Immature natural killer cell (primary cell): Measurements from ENCODE around the gene SHB. TPM values are rescaled to one million over a fixed set of nuclear protein-coding genes. Genes with fewer than 3 reads are reported as not detected.

Experiments
- DNase-seq, 3 donors: peaks; one replicate each; pipeline ENCODE4 v3.0.0; 2022; ENCODE audit warnings: mixed read lengths in 1 of 3
- H3K27ac Mint-ChIP-seq, 6 donors: one replicate each; pipeline ENCODE4 v1.8.0; 2020; ENCODE audit warnings: mixed read lengths in 6 of 6, mild to moderate bottlenecking in 5 of 6, inconsistent platforms in 4 of 6, moderate library complexity in 3 of 6
- H3K27me3 Mint-ChIP-seq, 3 donors: one replicate each; pipeline ENCODE4 v1.8.0; 2020 to 2021; ENCODE audit warnings: low read depth in 3 of 3, mild to moderate bottlenecking in 3 of 3, mixed read lengths in 3 of 3, moderate library complexity in 3 of 3, inconsistent platforms in 1 of 3
- H3K36me3 Mint-ChIP-seq, 3 donors: one replicate each; pipeline ENCODE4 v1.8.0; 2020; ENCODE audit warnings: mixed read lengths in 3 of 3, inconsistent platforms in 2 of 3, mild to moderate bottlenecking in 2 of 3
- H3K4me1 Mint-ChIP-seq, 2 donors: one replicate each; pipeline ENCODE4 v1.8.0; 2020; ENCODE audit warnings: inconsistent platforms in 2 of 2, mild to moderate bottlenecking in 2 of 2, mixed read lengths in 2 of 2, moderate library complexity in 1 of 2
- H3K4me3 Mint-ChIP-seq, 5 donors: one replicate each; pipeline ENCODE4 v1.8.0; 2020; ENCODE audit warnings: mild to moderate bottlenecking in 5 of 5, mixed read lengths in 5 of 5, inconsistent platforms in 3 of 5, moderate library complexity in 3 of 5
- H3K9me3 Mint-ChIP-seq, 6 donors: one replicate each; pipeline ENCODE4 v1.8.0; 2020; ENCODE audit warnings: mild to moderate bottlenecking in 6 of 6, mixed read lengths in 6 of 6, inconsistent platforms in 4 of 6, moderate library complexity in 3 of 6
- polyA plus RNA-seq, 3 donors: library from polyadenylated mRNA; unstranded; fragments of 300-500 nt; fragmentation: Illumina TruSeq; gene quantifications; one replicate each; pipeline ENCODE4 v1.2.3, GENCODE V29; 2021

The SHB gene, protein sequence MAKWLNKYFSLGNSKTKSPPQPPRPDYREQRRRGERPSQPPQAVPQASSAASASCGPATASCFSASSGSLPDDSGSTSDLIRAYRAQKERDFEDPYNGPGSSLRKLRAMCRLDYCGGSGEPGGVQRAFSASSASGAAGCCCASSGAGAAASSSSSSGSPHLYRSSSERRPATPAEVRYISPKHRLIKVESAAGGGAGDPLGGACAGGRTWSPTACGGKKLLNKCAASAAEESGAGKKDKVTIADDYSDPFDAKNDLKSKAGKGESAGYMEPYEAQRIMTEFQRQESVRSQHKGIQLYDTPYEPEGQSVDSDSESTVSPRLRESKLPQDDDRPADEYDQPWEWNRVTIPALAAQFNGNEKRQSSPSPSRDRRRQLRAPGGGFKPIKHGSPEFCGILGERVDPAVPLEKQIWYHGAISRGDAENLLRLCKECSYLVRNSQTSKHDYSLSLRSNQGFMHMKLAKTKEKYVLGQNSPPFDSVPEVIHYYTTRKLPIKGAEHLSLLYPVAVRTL
- under 1 TPM; 0.39 to 0.70 (median 0.57) TPM for polyA plus RNA-seq

DNA sequence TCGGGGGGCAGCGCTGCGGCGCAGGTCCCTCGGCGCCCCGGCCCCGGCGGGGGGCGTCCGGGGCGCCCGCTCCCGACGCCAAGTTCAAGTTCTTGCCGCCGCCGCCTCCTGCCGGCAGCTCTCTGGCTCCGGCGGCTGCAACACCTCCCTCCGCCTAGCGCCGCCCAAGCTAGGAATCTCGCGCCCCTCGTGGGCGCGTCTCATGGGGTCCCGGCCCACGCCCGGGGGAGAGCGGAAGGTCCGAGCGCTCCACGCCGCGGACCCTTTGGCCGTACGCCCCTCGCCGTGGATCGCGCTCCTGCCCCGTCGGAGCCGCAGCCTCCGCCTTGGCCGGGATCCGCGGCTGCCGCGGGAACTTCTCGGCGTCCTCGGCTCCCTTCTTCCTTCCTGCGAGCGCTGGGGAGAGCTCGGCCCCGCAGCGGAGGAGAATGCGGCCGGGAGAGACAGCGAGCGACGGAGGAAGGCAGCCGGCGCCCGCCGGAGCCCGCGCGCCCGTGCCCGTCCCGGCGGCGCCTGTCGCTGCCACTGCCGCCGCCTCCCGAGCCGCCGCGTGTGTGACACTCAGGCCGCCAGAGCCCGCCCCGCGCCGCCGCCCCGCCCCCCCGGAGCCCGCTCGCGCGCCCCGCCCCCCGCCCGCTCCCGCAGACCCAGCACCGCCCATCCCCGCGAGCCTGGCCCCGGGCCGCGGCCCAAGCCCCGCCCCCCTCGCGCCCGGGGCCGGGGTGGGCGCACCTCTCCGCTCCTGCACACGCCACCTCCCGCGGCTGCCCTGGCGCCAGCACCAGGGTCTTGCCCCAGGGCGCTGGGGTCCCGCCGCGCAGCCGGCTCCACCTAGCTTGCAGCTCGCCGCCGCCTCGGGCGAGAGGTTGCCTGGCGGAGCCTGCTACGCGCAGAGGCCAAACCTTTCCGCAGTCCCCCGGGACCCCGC is at the start of gene SHB:
Gene SHB, minus strand, starts transcription at position 527 of the 928 bp plus-strand sequence. CDS start 582 bp downstream, outside the sequence.
- H3K36me3 Mint-ChIP-seq = no peaks in the 10 kb centered on the region
- H3K9me3 Mint-ChIP-seq = no peaks in the 10 kb centered on the region
- H3K4me3 Mint-ChIP-seq = peak within 1 kb of the TSS; percentile 79 to 92 (median 86)
- H3K4me1 Mint-ChIP-seq = peaks cover 27 to 30% of the 10 kb centered on the region in 2 donors
- H3K27ac Mint-ChIP-seq = peak within 1 kb of the TSS; percentile 14 to 87 (median 62)
- H3K27me3 Mint-ChIP-seq = peaks cover 4 to 23% (median 15%) of the 10 kb centered on the region in 3 donors
- peak; percentile 69 to 79 (median 76) for DNase-seq

GRCh38 chr9:38117651-38118050 is 48.6 kb upstream of the SHB start:
- Mint-ChIP-seq H3K4me1 (no peaks in the 10 kb centered on the region), H3K9me3 (no peaks in the 10 kb centered on the region), H3K27me3 (peaks cover 4 to 8% (median 4%) of the 10 kb centered on the region in 3 donors), H3K27ac (no peak overlapping the region), H3K36me3 (no peaks in the 10 kb centered on the region), H3K4me3 (no peak overlapping the region)
- DNase-seq = no peak

GRCh38 chr9:38114905-38115304 is 45.9 kb upstream of the SHB start:
- H3K4me1 Mint-ChIP-seq = no peaks in the 10 kb centered on the region
- DNase-seq = no peak
- H3K27me3 Mint-ChIP-seq = peaks cover 1 to 6% (median 3%) of the 10 kb centered on the region in 3 donors
- no peak overlapping the region for H3K4me3 Mint-ChIP-seq
- H3K27ac Mint-ChIP-seq = no peak overlapping the region
- H3K9me3 Mint-ChIP-seq = no peaks in the 10 kb centered on the region
- no peaks in the 10 kb centered on the region for H3K36me3 Mint-ChIP-seq

- Mint-ChIP-seq H3K4me1 (no peaks in the 10 kb centered on the region), H3K9me3 (no peaks in the 10 kb centered on the region), H3K36me3 (no peaks in the 10 kb centered on the region), H3K27me3 (peaks cover 0 to 8% (median 5%) of the 10 kb centered on the region in 3 donors), H3K4me3 (no peak overlapping the region), H3K27ac (no peak overlapping the region)
- no peak for DNase-seq
These were observed 43.4 kb upstream of the SHB start for GRCh38 chr9:38112456-38112855.

- DNase-seq = no peak
- no peaks in the 10 kb centered on the region for H3K36me3 Mint-ChIP-seq
- no peaks in the 10 kb centered on the region for H3K9me3 Mint-ChIP-seq
- H3K27me3 Mint-ChIP-seq = peaks cover 0 to 8% (median 7%) of the 10 kb centered on the region in 3 donors
- no peak overlapping the region for H3K27ac Mint-ChIP-seq
- H3K4me3 Mint-ChIP-seq = no peak overlapping the region
- no peaks in the 10 kb centered on the region for H3K4me1 Mint-ChIP-seq
These were observed 43.0 kb upstream of the SHB start for GRCh38 chr9:38112049-38112448.

DNA sequence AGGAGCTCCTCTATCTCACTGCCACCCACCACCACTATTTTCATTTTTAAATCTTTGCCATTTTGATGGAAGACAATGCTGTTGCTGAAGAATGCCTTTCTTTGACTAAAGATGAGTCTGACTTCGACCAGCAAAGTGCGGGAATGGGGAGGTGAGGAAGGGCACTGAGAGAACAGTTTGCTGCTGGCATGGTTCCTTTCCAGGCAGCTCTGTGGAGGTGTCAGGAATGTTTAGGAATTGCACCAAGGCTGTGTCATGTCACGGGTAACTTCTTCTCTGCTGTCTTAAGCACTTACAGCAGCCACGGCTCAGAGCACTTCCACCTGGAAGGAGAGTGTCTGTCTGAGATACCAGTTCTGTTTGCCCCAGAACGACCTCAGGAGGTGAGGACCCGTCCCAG is 41.4 kb upstream of the SHB start:
- no peak overlapping the region for H3K27ac Mint-ChIP-seq
- DNase-seq = no peak
- H3K9me3 Mint-ChIP-seq = no peaks in the 10 kb centered on the region
- peaks cover 0 to 8% (median 5%) of the 10 kb centered on the region in 3 donors for H3K27me3 Mint-ChIP-seq
- no peaks in the 10 kb centered on the region for H3K4me1 Mint-ChIP-seq
- no peaks in the 10 kb centered on the region for H3K36me3 Mint-ChIP-seq
- H3K4me3 Mint-ChIP-seq = no peak overlapping the region

- no peaks in the 10 kb centered on the region for H3K9me3 Mint-ChIP-seq
- H3K27me3 Mint-ChIP-seq = peaks cover 0 to 10% (median 6%) of the 10 kb centered on the region in 3 donors
- no peak overlapping the region for H3K27ac Mint-ChIP-seq
- no peak for DNase-seq
- no peaks in the 10 kb centered on the region for H3K4me1 Mint-ChIP-seq
- H3K4me3 Mint-ChIP-seq = no peak overlapping the region
- no peaks in the 10 kb centered on the region for H3K36me3 Mint-ChIP-seq
These were observed 40.6 kb upstream of the SHB start for GRCh38 chr9:38109601-38110000.

DNA sequence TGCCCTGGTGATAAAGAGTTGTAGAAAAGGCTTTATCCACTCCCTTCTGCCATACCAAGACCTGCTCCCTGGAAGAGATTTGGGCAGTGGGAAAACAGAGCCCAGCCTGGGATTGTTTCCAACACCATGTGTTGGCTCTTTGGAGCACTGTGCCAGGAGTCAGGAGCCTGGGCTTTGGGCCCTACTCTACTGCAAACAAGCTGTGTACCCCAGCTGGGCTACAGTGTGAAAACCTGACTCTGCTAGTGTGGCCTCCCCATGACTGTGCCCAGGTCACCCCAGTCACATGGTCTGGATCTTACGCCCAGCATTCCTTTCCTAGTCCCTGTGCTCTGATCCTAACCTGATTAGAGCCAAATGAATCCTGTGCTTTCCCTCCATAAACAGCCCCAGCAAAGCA is 39.3 kb upstream of the SHB start:
- H3K4me3 Mint-ChIP-seq = no peak overlapping the region
- H3K4me1 Mint-ChIP-seq = no peaks in the 10 kb centered on the region
- peaks cover 0 to 13% (median 11%) of the 10 kb centered on the region in 3 donors for H3K27me3 Mint-ChIP-seq
- no peaks in the 10 kb centered on the region for H3K36me3 Mint-ChIP-seq
- DNase-seq = no peak
- H3K27ac Mint-ChIP-seq = no peak overlapping the region
- no peaks in the 10 kb centered on the region for H3K9me3 Mint-ChIP-seq

DNA sequence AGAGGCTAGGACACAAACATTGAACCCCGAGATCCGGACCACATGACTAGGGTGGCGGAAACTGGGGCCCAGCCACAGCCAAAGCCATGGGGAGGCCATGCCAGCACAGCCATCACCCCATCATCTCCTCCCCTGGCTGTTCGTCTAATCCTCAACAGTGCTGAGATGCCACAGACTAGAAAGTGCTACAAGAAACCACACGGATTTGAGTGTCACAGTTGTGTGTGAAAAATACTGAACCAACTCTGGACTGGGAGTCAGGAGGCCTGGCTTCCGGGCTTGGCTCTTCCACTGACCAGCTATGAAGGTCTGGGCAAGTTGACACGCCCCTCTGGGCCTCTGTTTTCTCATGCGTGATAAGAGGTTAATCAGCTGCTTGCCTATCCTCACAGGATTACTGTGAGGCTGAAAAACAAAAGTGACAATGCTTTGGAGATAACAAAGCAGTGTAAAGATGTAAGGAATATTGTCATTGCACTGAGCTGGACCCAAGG is 38.8 kb upstream of the SHB start:
- DNase-seq = no peak
- peaks cover 0 to 13% (median 11%) of the 10 kb centered on the region in 3 donors for H3K27me3 Mint-ChIP-seq
- no peaks in the 10 kb centered on the region for H3K36me3 Mint-ChIP-seq
- H3K4me1 Mint-ChIP-seq = no peaks in the 10 kb centered on the region
- H3K27ac Mint-ChIP-seq = no peak overlapping the region
- H3K9me3 Mint-ChIP-seq = no peaks in the 10 kb centered on the region
- H3K4me3 Mint-ChIP-seq = no peak overlapping the region

DNA sequence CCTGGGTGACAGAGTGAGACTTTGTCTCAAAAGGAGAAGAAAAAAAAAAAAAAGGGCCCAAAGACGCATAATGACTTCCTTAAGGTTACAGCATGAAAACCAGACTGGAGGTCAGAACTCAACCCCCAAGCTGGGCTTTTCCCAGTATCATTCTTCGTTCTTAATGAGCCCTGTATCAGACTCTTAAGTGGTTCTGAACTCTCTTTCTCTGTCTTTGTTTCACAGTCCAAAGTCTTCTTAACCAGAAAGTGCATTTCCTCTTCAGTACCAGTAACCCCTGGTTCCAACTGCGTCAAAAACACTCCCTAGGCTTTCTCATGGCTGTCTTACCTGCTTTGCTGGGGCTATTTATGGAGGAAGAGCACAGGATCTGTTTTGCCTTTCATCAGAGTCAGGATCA is 38.4 kb upstream of the SHB start:
- DNase-seq = no peak
- H3K27me3 Mint-ChIP-seq = peaks cover 0 to 13% (median 11%) of the 10 kb centered on the region in 3 donors
- no peaks in the 10 kb centered on the region for H3K9me3 Mint-ChIP-seq
- no peak overlapping the region for H3K27ac Mint-ChIP-seq
- no peaks in the 10 kb centered on the region for H3K4me1 Mint-ChIP-seq
- no peaks in the 10 kb centered on the region for H3K36me3 Mint-ChIP-seq
- no peak overlapping the region for H3K4me3 Mint-ChIP-seq

GRCh38 chr9:38106488-38106887 is 37.5 kb upstream of the SHB start:
- H3K27me3 Mint-ChIP-seq = peaks cover 0 to 13% (median 11%) of the 10 kb centered on the region in 3 donors
- H3K9me3 Mint-ChIP-seq = no peaks in the 10 kb centered on the region
- no peak for DNase-seq
- no peak overlapping the region for H3K27ac Mint-ChIP-seq
- H3K4me3 Mint-ChIP-seq = no peak overlapping the region
- no peaks in the 10 kb centered on the region for H3K36me3 Mint-ChIP-seq
- no peaks in the 10 kb centered on the region for H3K4me1 Mint-ChIP-seq

- no peak for DNase-seq
- no peaks in the 10 kb centered on the region for H3K36me3 Mint-ChIP-seq
- no peak overlapping the region for H3K27ac Mint-ChIP-seq
- no peaks in the 10 kb centered on the region for H3K9me3 Mint-ChIP-seq
- peaks cover 5 to 11% (median 6%) of the 10 kb centered on the region in 3 donors for H3K27me3 Mint-ChIP-seq
- H3K4me3 Mint-ChIP-seq = no peak overlapping the region
- no peaks in the 10 kb centered on the region for H3K4me1 Mint-ChIP-seq
These were observed 34.3 kb upstream of the SHB start for GRCh38 chr9:38103340-38103739.

DNA sequence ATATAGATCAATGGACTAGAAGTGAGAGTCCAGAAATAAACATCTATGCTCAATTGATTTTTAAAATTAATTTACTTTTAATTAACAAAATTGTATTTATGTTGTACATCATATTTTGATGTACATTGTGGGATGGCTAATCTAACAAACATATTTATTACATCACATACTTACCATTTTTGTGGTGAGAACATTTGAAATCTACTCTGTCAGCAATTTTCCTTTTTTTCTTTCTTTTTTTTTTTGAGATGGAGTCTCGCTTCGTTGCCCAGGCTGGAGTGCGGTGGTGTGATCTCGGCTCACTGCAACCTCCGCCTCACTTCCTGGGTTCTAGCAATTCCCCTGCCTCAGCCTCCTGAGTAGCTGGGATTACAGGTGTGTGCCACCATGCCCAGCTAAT is 32.4 kb upstream of the SHB start:
- Mint-ChIP-seq H3K9me3 (no peaks in the 10 kb centered on the region), H3K27me3 (peaks cover 5 to 11% (median 5%) of the 10 kb centered on the region in 3 donors), H3K27ac (no peak overlapping the region), H3K4me3 (no peak overlapping the region), H3K4me1 (no peaks in the 10 kb centered on the region), H3K36me3 (no peaks in the 10 kb centered on the region)
- DNase-seq = no peak
